Activated CD4-positive, CD25-positive, alpha-beta regulatory T cell treated with anti-CD3 and anti-CD28 coated beads, Interleukin-2, amount 50 U/mL, for 72 hours (primary cell): ENCODE results near the gene CRYZ.

Source experiments
- DNase-seq: peaks from one replicate; pipeline ENCODE4 v3.0.0; 2021

Gene CRYZ

GRCh38 chr1:74729741-74730478, 2.9 kb downstream of the CRYZ start:
- no peak for DNase-seq

DNA sequence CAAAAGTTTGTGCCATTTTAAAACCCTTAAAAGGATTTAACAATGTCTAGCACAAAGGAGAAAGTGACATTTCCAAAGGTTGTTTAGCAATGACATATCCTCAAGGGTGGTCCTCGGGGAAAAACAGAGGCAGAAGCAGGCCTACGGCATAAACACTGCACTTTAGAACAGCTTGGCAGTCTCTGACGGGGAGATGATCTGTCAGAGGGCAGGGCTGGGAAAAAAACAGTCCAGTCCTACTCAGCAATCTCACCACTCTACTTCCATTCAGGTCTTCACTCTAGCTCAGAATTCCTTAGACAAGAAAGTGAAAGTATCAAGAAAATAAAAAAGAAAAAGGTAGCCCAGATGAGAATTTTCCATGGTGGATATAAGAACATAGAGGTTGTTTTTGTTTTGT, 4.1 kb downstream of the CRYZ start:
- no peak for DNase-seq

DNA sequence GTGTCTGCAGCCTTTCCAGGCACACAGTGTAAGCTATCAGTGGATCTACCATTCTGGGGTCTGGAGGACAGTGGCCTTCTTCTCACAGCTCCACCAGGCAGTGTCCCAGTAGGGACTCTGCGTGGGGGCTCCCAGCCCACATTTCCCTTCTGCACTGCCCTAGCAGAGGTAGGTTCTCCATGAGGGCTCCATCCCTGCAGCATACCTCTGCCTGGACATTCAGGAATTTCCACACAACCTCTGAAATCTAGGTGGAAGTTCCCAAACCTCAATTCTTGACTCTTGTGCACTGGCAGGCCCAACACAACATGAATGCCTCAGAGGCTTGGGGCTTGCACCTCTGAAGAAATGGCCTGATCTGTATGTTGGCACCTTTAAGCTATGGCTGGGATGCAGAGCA, 6.8 kb downstream of the CRYZ start:
- no peak for DNase-seq

GRCh38 chr1:74717626-74718025, 15.2 kb downstream of the CRYZ start:
- no peak for DNase-seq

GRCh38 chr1:74716822-74717221, 16.0 kb downstream of the CRYZ start:
- no peak for DNase-seq

GRCh38 chr1:74715806-74716205, 17.0 kb downstream of the CRYZ start:
- no peak for DNase-seq

GRCh38 chr1:74715236-74715502, 17.7 kb downstream of the CRYZ start:
- DNase-seq = no peak

DNA sequence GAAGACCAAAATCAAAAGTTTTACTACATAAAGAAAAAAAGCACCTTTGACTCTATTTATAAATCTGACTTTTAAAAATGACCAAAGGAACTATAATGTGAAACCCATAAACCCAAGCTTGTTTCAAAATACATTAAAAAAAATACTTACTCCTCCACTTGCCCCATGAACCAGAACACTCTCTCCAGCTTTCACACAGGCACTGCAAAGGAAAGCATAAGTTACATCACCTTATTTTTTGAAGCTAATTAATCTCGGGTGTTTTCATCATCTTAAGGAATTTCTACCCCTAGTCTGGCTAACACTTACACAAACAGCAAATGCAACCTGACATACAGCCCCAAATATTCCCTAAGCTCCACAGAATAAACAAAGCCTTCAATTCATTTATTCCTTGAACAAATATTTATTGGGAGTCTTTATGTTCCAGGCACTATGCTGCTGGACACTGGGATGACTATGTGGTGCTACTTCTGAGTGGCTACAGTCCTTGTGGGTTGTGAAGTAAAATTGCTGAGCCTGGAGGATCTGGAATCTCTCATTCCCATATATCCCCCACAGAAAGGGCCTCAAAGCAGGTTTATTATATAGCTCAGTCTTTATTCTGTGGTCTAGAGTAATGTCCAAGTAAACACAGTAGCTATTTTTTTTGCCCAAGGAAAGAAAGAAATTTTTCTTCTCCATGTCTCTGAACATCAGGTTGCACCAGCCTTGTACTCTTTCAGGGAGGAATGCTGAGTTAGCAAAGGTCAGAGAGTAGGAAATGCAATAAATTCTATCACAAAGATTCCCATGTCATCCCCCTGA, 18.2 kb downstream of the CRYZ start:
- no peak for DNase-seq

- DNase-seq = no peak
These were observed 19.0 kb downstream of the CRYZ start for GRCh38 chr1:74713849-74714248.

GRCh38 chr1:74712881-74713280, 20.0 kb downstream of the CRYZ start:
- DNase-seq = no peak

DNA sequence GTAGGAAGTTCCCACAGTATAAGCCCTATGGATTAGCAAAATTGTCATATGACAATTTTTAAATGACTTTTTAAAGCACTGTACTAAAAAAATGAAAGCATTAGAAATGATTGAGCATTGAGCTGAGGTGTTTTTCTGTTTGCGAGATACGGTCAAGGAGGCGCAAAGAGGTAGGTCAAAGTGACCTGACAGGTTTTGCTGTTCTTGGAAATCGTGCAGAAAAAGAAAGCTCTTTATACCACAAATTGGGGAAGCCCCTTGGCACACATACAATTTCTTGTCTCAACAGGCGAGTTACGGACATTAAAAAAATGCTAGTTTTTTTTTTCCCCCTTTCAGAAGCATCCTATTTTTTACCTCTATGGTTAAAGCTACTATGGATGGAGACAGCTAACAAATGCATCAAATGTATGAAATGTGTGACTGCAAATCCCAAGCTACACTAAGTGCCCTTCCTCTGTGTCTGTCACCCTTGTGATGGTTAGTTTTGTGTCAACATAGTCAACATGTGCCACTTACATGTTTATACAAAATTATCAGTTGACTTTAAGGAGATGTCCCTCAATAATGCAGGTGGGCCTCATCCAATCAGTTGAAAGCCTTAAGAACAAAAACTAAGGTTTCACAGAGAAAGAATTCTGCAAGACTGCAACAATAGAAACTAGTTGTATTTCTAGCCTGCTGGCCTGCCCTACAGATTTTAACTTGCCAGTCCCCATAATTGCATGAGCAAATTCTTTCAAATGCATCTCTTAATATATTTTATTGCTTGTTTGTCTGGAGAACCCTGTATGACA, 29.3 kb downstream of the CRYZ start:
- DNase-seq = no peak

DNA sequence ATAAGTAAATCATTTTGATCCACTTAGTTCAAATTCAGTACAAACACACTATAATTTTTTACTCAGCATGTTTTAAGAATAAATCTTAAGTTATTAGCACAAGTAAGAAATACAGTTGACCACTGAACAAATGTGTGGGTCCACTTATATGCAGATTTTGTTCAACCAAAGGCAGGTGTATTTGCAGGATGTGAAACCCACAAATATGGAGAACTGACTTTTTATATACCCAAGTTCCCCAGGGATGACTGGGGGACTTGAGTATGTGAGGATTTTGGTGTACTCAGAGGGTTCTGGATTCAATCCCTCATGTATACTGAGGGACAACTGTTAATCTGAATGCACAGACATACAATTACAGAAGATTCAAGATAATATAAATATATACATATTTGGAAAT, 33.5 kb downstream of the CRYZ start:
- no peak for DNase-seq

DNA sequence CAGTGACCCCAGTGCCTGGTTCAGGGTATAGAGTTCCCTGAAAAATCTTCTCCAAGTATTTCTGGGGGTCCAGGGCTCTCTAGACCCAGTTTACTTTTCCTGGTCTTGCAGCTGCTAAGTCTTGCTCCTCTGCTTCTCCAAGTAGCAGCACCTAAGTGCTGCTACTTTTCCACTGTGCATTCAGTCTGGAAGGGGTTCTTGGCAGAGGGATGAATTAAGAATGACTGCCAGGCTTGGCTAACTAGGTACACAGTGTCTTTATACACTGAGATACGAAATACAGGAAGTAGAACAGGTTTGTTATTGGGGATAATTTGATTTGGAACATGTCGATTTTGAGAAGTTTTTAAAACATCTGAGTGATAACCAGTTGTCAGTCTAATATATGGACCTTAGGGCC, 35.0 kb downstream of the CRYZ start:
- DNase-seq = no peak

GRCh38 chr1:74693473-74693872, 39.4 kb downstream of the CRYZ start:
- no peak for DNase-seq

DNA sequence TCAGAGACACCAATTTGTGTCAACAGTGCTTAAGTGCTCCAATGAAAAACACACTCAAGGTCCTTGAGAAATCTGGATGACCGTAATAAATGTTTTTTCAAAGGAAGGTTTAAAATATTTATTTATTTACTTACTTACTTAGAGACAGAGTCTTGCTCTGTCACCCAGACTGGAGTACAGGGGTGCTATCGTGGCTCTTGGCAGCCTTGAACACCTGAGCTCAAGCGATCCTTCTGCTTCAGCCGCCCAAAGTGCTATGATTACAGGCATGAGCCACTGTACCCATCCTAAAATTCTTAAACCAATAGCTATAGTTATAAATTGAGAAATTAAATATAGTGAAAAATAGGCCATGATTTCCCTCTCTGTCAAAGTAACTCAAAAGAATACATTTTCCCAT, 41.9 kb downstream of the CRYZ start:
- no peak for DNase-seq

GRCh38 chr1:74690364-74690696, 42.5 kb downstream of the CRYZ start:
- DNase-seq = no peak

- DNase-seq = no peak
These were observed 43.1 kb downstream of the CRYZ start for GRCh38 chr1:74689621-74690363.

DNA sequence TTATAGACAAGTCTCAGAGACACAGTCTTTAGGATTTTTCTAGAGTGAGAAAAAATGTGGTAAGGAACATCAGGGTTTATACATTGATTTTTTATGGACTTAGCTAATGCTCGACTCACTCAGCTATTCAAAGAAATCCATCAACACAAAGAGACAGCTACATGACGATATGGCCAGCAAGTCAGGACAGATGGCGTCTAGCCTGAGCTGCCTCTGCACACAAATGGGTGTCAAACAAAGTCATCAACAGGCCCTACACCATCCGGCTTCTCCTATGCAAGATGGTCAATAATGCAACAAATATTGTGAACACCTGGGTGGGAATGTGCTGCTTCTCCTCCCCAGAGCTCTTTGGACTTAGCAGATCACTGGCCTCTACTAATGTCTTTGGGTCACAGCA, 45.9 kb downstream of the CRYZ start:
- no peak for DNase-seq

DNA sequence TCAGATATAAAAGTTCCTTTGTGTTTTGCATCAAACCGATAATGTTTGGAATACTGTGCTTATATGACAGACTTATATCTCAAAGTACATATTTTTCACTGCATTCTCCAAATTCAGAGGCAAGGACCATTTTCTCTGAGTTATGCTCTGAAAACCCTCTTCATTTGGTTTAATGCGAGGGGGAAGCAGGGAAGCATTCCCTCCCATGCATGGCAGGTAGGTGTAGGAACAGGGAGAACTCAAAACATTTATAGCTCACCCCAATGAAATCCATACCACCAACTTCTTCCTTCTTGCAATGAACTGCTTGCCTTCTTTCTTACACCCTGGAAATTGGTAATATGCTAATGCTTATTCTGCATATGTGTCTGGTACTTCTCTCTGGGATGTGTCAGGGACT, 48.5 kb downstream of the CRYZ start:
- no peak for DNase-seq

DNA sequence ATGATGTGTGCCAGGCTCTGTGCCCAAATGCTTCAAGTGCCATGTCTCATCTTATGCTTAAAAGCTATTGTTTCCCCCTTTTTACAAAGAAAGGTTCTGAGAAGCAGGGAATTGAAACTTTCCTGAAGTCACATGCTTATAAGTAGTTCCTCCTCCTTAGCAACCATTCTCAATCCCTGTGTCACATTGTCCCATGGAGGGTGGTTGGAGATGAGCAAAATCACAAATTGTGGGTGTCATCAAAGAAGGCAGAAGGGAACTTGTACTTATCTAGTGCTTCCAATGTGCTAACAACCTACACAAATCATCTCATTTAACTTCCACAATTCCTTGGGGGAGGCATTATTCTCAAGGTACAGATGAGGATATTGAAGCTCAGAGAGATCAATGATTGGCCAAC, 49.2 kb downstream of the CRYZ start:
- DNase-seq = no peak

GRCh38 chr1:74681851-74682250, 51.0 kb downstream of the CRYZ start:
- no peak for DNase-seq

DNA sequence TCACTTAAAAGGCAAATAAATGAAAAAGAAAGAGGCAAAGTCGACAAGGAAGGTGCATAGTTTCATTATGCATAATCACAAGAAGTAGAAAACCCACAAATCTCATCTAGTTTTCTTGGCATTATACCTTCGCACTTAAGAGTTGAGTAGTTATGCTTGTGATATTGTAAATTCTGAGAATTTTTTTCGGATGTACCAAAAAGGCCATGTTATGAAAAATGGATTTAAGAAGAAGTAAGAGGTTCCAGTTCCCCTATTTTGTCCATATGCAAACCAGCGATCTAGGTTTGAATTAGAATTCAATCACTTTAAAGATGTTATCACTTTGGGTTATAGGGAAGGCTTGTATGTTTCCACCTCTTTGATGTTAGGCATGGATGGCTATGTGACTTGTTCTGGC, 51.4 kb downstream of the CRYZ start:
- no peak for DNase-seq

DNA sequence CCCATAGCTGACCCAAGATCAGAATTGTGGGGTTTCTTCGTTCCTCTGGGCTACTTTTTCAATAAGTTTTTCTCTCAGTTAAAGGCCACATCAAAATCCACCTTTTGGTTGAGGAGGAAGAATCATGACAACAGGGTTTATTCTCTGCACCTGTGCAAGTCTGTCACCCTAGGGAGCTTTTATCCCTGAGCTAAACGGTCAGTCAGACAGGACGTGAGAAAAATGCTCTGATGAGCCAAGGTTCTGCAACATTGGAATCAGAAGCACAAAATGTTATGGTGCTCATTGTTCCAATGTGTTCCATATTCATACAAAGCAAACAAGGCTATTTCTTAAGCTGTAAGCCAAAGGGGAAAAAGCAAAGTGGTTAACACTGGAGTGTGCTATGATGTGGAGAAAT, 51.8 kb downstream of the CRYZ start:
- no peak for DNase-seq

GRCh38 chr1:74679811-74680210, 53.0 kb downstream of the CRYZ start:
- DNase-seq = no peak
